NCI-H128 (cell line): ENCODE results near the gene SENP6.
"Not testable (repeated sequence)": the region's sequence is repeated elsewhere in the genome, so short reads cannot be mapped to it uniquely, and the experiment has no call there.

Experiments used
- DNase-seq: peaks from one replicate; lab custom pipeline; 2025; ENCODE audit not compliant: unreplicated experiment; lab: John Stamatoyannopoulos, UW

The SENP6 gene

GRCh38 chr6:75656479-75656878, 54.8 kb downstream of the SENP6 start:
- DNase-seq = no peak

GRCh38 chr6:75657327-75657726, 55.6 kb downstream of the SENP6 start:
- no peak for DNase-seq

- DNase-seq = no peak
Measured at GRCh38 chr6:75666592-75666991, 64.9 kb downstream of the SENP6 start.

- DNase-seq = no peak
Measured at GRCh38 chr6:75673884-75674283, 72.2 kb downstream of the SENP6 start.

GRCh38 chr6:75676377-75676776, 74.7 kb downstream of the SENP6 start:
- no peak for DNase-seq

GRCh38 chr6:75682548-75682947, 80.9 kb downstream of the SENP6 start:
- DNase-seq = not testable (repeated sequence)

- not testable (repeated sequence) for DNase-seq
Measured at GRCh38 chr6:75683005-75683404, 81.3 kb downstream of the SENP6 start.

- not testable (repeated sequence) for DNase-seq
Measured at GRCh38 chr6:75687535-75687934, 85.9 kb downstream of the SENP6 start.

- DNase-seq = not testable (repeated sequence)
Measured at GRCh38 chr6:75687937-75688336, 86.3 kb downstream of the SENP6 start.

- no peak for DNase-seq
Measured at GRCh38 chr6:75689576-75689975, 87.9 kb downstream of the SENP6 start.

GRCh38 chr6:75691012-75691411, 89.3 kb downstream of the SENP6 start:
- no peak for DNase-seq

- DNase-seq = no peak
Measured at GRCh38 chr6:75693534-75693933, 91.9 kb downstream of the SENP6 start.

- DNase-seq = no peak
Measured at GRCh38 chr6:75694406-75694805, 92.7 kb downstream of the SENP6 start.

- not testable (repeated sequence) for DNase-seq
Measured at GRCh38 chr6:75708334-75708733, 106.7 kb downstream of the SENP6 start.

- DNase-seq = no peak
Measured at GRCh38 chr6:75711173-75711572, 109.5 kb downstream of the SENP6 start.

GRCh38 chr6:75719133-75719532, 117.5 kb downstream of the SENP6 start:
- no peak for DNase-seq

GRCh38 chr6:75723382-75723781, 121.7 kb downstream of the SENP6 start:
- no peak for DNase-seq

- no peak for DNase-seq
Measured at GRCh38 chr6:75727206-75727605, 125.5 kb downstream of the SENP6 start.

- not testable (repeated sequence) for DNase-seq
Measured at GRCh38 chr6:75731029-75731428, 129.3 kb downstream of the SENP6 start.

GRCh38 chr6:75735491-75736186, 134.0 kb downstream of the SENP6 start:
- DNase-seq = no peak

GRCh38 chr6:75743971-75744370, 142.3 kb downstream of the SENP6 start:
- no peak for DNase-seq

- DNase-seq = no peak
Measured at GRCh38 chr6:75745404-75745803, 143.7 kb downstream of the SENP6 start.

- DNase-seq = no peak
Measured at GRCh38 chr6:75746221-75746620, 144.5 kb downstream of the SENP6 start.
